MM.1S (cell line): ENCODE data around the gene MAPKAP1.

Source experiments
- DNase-seq: peaks from one replicate; pipeline ENCODE4 v3.0.0-alpha.2; 2015
- H2AFZ ChIP-seq: fragments of 300-600 bp; sonication (generic); 2 replicates; pipeline ENCODE4 v1.6.0; 2016; ENCODE audit warnings: antibody characterized with exemption, low read length
- H3F3A ChIP-seq: fragments of 300-600 bp; sonication (generic); 2 replicates; pipeline ENCODE4 v1.6.1; 2016; ENCODE audit warnings: mild to moderate bottlenecking, antibody characterized with exemption, low read length, moderate library complexity, mixed read lengths; ENCODE audit not compliant: insufficient read depth
- H3K27ac ChIP-seq: fragments of 300-600 bp; sonication (generic); 2 replicates; pipeline ENCODE4 v1.5.1; 2016; ENCODE audit warnings: mild to moderate bottlenecking, low read length
- H3K27me3 ChIP-seq: fragments of 300-600 bp; sonication (generic); replicated peaks from 2 replicates; pipeline ENCODE4 v1.6.0; 2016; ENCODE audit warnings: low read length; ENCODE audit not compliant: insufficient read depth
- H3K36me3 ChIP-seq: fragments of 300-600 bp; sonication (generic); replicated peaks from 2 replicates; pipeline ENCODE4 v1.6.1; 2016; ENCODE audit warnings: mild to moderate bottlenecking, low read length, mixed read lengths; ENCODE audit not compliant: insufficient read depth
- H3K4me1 ChIP-seq: fragments of 300-600 bp; sonication (generic); 2 replicates; pipeline ENCODE4 v1.6.1; 2016; ENCODE audit warnings: low read length, mixed read lengths
- H3K4me2 ChIP-seq: fragments of 300-600 bp; sonication (generic); 2 replicates; pipeline ENCODE4 v1.6.0; 2016; ENCODE audit warnings: low read depth, low read length
- H3K4me3 ChIP-seq: fragments of 300-600 bp; sonication (generic); 2 replicates; pipeline ENCODE4 v1.5.1; 2016; ENCODE audit warnings: low read length, mixed read lengths
- H3K79me2 ChIP-seq: fragments of 300-600 bp; sonication (generic); 2 replicates; pipeline ENCODE4 v1.6.1; 2016; ENCODE audit warnings: mixed run types, low read length, mixed read lengths
- H3K9ac ChIP-seq: fragments of 300-600 bp; sonication (generic); 2 replicates; pipeline ENCODE4 v1.6.1; 2016; ENCODE audit warnings: low read length, mixed read lengths
- H3K9me2 ChIP-seq: fragments of 300-600 bp; sonication (generic); replicated peaks from 2 replicates; pipeline ENCODE4 v1.6.1; 2016; ENCODE audit warnings: mild to moderate bottlenecking, low read length, mixed read lengths; ENCODE audit not compliant: insufficient read depth
- H3K9me3 ChIP-seq: fragments of 300-600 bp; sonication (generic); replicated peaks from 2 replicates; pipeline ENCODE4 v1.6.1; 2016; ENCODE audit warnings: mild to moderate bottlenecking, low read length, mixed read lengths; ENCODE audit not compliant: insufficient read depth
- H4K20me1 ChIP-seq: fragments of 300-600 bp; sonication (generic); 2 replicates; pipeline ENCODE4 v1.6.1; 2016; ENCODE audit warnings: mild to moderate bottlenecking, low read length, moderate library complexity, mixed read lengths; ENCODE audit not compliant: insufficient read depth
- EZH2 ChIP-seq: fragments of 300-600 bp; sonication (generic); optimal IDR thresholded peaks from 2 replicates; pipeline ENCODE3; 2017; ENCODE audit warnings: low read depth, mild to moderate bottlenecking, antibody characterized with exemption, low read length, mixed read lengths
- EZH2phosphoT487 ChIP-seq: fragments of 300-600 bp; sonication (generic); IDR thresholded peaks from 2 replicates; pipeline ENCODE4 v1.6.1; 2018; ENCODE audit warnings: antibody characterized with exemption, low read length
- TF ChIP-seq, protein P1 (sequence below): fragments of 300-600 bp; sonication (generic); IDR thresholded peaks from 2 replicates; pipeline ENCODE4 v1.5.1; 2016; ENCODE audit warnings: antibody characterized with exemption, low read length, mixed read lengths

The MAPKAP1 gene

DNA sequence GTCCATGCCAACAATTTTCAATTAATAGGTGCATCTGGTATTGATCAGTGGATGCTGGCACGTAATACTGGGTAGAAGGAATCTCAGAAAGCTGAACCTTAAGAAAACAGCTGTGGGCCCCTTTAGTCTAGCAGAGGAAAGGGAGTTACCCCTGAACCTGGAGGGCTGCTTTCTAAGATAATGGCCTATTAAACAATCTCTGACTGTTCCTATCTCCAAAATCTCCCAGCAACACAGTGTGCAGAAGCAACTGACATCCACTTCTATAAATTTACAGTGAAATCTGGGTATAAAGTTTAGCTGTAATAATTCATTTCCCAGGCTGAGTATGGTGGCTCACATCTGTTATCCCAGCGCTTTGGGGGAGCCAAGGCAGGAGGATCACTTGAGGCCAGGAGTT, 198.8 kb downstream of the MAPKAP1 start:
- H3K36me3 ChIP-seq, result no peaks in the 10 kb centered on the region
- no peaks in the 10 kb centered on the region for H4K20me1 ChIP-seq
- H3F3A ChIP-seq, result peaks cover 4% of the 10 kb centered on the region
- no peaks in the 10 kb centered on the region for H3K9me2 ChIP-seq
- H3K9ac ChIP-seq, result no peak overlapping the region
- DNase-seq, result no peak
- no peak overlapping the region for H2AFZ ChIP-seq
- no peak overlapping the region for H3K4me2 ChIP-seq
- H3K27me3 ChIP-seq, result no peaks in the 10 kb centered on the region
- peaks cover 7% of the 10 kb centered on the region for H3K79me2 ChIP-seq
- H3K4me1 ChIP-seq, result peaks cover 8% of the 10 kb centered on the region; the same call in 1 of the 2 replicates
- TF ChIP-seq EZH2phosphoT487 (no peak), EZH2 (no peak)
- TF ChIP-seq, protein P1, sequence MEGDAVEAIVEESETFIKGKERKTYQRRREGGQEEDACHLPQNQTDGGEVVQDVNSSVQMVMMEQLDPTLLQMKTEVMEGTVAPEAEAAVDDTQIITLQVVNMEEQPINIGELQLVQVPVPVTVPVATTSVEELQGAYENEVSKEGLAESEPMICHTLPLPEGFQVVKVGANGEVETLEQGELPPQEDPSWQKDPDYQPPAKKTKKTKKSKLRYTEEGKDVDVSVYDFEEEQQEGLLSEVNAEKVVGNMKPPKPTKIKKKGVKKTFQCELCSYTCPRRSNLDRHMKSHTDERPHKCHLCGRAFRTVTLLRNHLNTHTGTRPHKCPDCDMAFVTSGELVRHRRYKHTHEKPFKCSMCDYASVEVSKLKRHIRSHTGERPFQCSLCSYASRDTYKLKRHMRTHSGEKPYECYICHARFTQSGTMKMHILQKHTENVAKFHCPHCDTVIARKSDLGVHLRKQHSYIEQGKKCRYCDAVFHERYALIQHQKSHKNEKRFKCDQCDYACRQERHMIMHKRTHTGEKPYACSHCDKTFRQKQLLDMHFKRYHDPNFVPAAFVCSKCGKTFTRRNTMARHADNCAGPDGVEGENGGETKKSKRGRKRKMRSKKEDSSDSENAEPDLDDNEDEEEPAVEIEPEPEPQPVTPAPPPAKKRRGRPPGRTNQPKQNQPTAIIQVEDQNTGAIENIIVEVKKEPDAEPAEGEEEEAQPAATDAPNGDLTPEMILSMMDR, result no peak
- no peak overlapping the region for H3K27ac ChIP-seq
- no peaks in the 10 kb centered on the region for H3K9me3 ChIP-seq
- no peak overlapping the region for H3K4me3 ChIP-seq

DNA sequence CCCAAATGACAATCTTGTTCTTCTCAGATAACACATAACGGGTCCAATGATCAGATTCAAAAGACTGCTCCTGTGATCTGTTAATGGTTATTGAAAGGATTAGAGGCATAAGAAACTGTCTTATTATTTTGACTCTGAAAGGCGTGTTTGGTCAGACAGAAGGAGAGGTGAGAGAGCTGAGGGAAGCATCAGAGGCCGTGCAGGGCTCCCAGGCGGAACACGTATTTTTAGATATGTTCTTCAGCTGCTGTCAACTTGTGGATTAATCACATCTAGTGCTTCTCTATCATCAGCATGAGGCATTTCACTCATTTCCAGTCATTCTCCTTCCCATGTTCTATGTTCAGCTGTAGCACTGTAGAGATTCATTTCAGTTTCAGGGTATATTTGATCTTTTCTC, 199.8 kb downstream of the MAPKAP1 start:
- Histone ChIP-seq H2AFZ (no peak overlapping the region), H3K27me3 (no peaks in the 10 kb centered on the region), H3K4me3 (no peak overlapping the region), H3K4me1 (peaks cover 4% of the 10 kb centered on the region; the same call in 1 of the 2 replicates), H3K4me2 (no peak overlapping the region), H3K27ac (no peak overlapping the region), H3K9ac (no peak overlapping the region), H3K36me3 (no peaks in the 10 kb centered on the region), H3K9me3 (no peaks in the 10 kb centered on the region), H3K9me2 (no peaks in the 10 kb centered on the region), H3K79me2 (0 out of 2 replicates have a peak, but pooled peaks cover 3% of the 10 kb centered on the region), H3F3A (no peaks in the 10 kb centered on the region), H4K20me1 (no peaks in the 10 kb centered on the region)
- no peak for DNase-seq
- TF ChIP-seq EZH2phosphoT487 (no peak), EZH2 (no peak)
- TF ChIP-seq, protein P1, result no peak

DNA sequence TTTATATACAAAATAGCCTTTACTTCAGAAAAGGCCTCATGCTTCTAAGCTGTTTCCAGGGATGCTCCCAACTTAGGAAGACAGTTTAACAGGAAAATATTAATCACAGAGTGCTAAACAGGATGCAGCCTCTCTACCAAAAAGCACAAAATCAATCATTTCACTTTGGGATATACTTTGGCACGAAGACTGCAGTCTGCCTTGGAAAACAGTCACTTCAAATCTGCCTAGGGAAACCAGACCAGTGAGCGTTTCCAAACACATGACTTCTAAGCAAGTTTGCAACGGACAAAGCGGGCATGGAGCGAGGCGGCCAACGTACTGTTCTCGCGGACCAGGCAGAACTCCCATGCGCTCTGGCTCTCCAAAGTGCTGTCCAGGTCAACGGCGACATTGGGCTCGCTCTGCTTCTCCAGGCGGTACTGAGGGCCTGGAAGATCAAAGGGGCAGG, 201.0 kb downstream of the MAPKAP1 start:
- Histone ChIP-seq H3K4me1 (peaks cover 4% of the 10 kb centered on the region; the same call in 1 of the 2 replicates), H3K36me3 (no peaks in the 10 kb centered on the region), H3K27ac (no peak overlapping the region), H2AFZ (no peak overlapping the region), H3K9ac (no peak overlapping the region), H3K4me2 (no peak overlapping the region), H3K9me2 (no peaks in the 10 kb centered on the region), H3K4me3 (no peak overlapping the region), H3K79me2 (0 out of 2 replicates have a peak, but pooled peaks cover 3% of the 10 kb centered on the region), H3F3A (no peaks in the 10 kb centered on the region), H3K9me3 (no peaks in the 10 kb centered on the region), H4K20me1 (no peaks in the 10 kb centered on the region), H3K27me3 (no peaks in the 10 kb centered on the region)
- TF ChIP-seq, protein P1, result no peak
- TF ChIP-seq EZH2phosphoT487 (no peak), EZH2 (no peak)
- DNase-seq, result no peak
